HepG2 (cell line): ENCODE results near the gene KIF26B.

Experiments used
- EP300 ChIP-seq, 3 experiments: sonication (generic) in 1 of 3; formaldehyde crosslinking in 1 of 3; IDR thresholded peaks; 2 replicates each; pipeline versions ENCODE4 v1.5.1 to v1.6.1; 2011 to 2020; ENCODE audit warnings: low read depth in 2 of 3, low read length in 2 of 3, borderline replicate concordance in 1 of 3, improper control_type of control experiment in 1 of 3, mild to moderate bottlenecking in 1 of 3, missing genetic modification reagents in 1 of 3, moderate library complexity in 1 of 3
- EZH2 ChIP-seq: conservative IDR thresholded peaks from 2 replicates; pipeline ENCODE4 v1.6.1; 2012; ENCODE audit warnings: mild to moderate bottlenecking, low read depth, low read length, moderate library complexity
- HMGXB4 ChIP-seq, 2 experiments: sonication (generic) in 1 of 2; formaldehyde crosslinking in 1 of 2; IDR thresholded peaks; 2 replicates each; pipeline versions ENCODE4 v1.4.0 to v1.6.1; 2018 to 2020; ENCODE audit warnings: missing genetic modification reagents in 2 of 2, borderline replicate concordance in 1 of 2, low read depth in 1 of 2, mild to moderate bottlenecking in 1 of 2, missing biosample characterization in 1 of 2
- SOX6 ChIP-seq, 2 experiments: fragments of 450-650 bp in 1 of 2; sonication (generic) in 1 of 2; formaldehyde crosslinking in 1 of 2; IDR thresholded peaks; 2 replicates each; pipeline versions ENCODE4 v1.4.0 to v1.6.1; 2017 to 2020; ENCODE audit warnings: antibody characterized with exemption in 1 of 2, mild to moderate bottlenecking in 1 of 2, missing genetic modification reagents in 1 of 2
- XRCC5 ChIP-seq: fragments of 200-400 bp; formaldehyde crosslinking; optimal IDR thresholded peaks from 2 replicates; pipeline ENCODE3; 2017; ENCODE audit warnings: mild to moderate bottlenecking, low read length
- ZBED4 ChIP-seq: sonication (generic); formaldehyde crosslinking; IDR thresholded peaks from 2 replicates; pipeline ENCODE4 v1.4.0; 2020; ENCODE audit warnings: missing genetic modification reagents, borderline replicate concordance
- ZBTB26 ChIP-seq: IDR thresholded peaks from 2 replicates; pipeline ENCODE4 v1.6.1; 2016; ENCODE audit warnings: missing compliant biosample characterization, missing genetic modification reagents, borderline replicate concordance
- ZBTB8A ChIP-seq: sonication (generic); formaldehyde crosslinking; IDR thresholded peaks from 2 replicates; pipeline ENCODE4 v1.4.0; 2020; ENCODE audit warnings: mild to moderate bottlenecking, low read depth, missing genetic modification reagents, borderline replicate concordance
- ZNF224 ChIP-seq: sonication (generic); formaldehyde crosslinking; IDR thresholded peaks from 2 replicates; pipeline ENCODE4 v1.5.0; 2020; ENCODE audit warnings: mild to moderate bottlenecking, missing genetic modification reagents
- ZNF512B ChIP-seq: sonication (generic); formaldehyde crosslinking; IDR thresholded peaks from 2 replicates; pipeline ENCODE4 v1.5.1; 2020; ENCODE audit warnings: missing genetic modification reagents, mild to moderate bottlenecking, borderline replicate concordance
- ZNF768 ChIP-seq: sonication (generic); formaldehyde crosslinking; IDR thresholded peaks from 2 replicates; pipeline ENCODE4 v1.4.0; 2020; ENCODE audit warnings: missing genetic modification reagents
- ZNF770 ChIP-seq: sonication (generic); formaldehyde crosslinking; IDR thresholded peaks from 2 replicates; pipeline ENCODE4 v1.5.0; 2020; ENCODE audit warnings: mild to moderate bottlenecking, missing genetic modification reagents
- ZZZ3 ChIP-seq: sonication (generic); formaldehyde crosslinking; IDR thresholded peaks from 2 replicates; pipeline ENCODE4 v1.4.0; 2020; ENCODE audit warnings: missing genetic modification reagents, mild to moderate bottlenecking, borderline replicate concordance

- no peak for TF ChIP-seq ZNF770 (CRISPR knock-in tag)
- TF ChIP-seq ZNF768 (CRISPR knock-in tag): no peak
- no peak for TF ChIP-seq SOX6 (IDR thresholded peaks at IDR 0.05)
- TF ChIP-seq SOX6 (CRISPR knock-in tag; IDR thresholded peaks at IDR 0.05): no peak
- TF ChIP-seq EP300 (IDR thresholded peaks at IDR 0.05; ENCODE audit: low read depth in 2 of 2, low read length in 2 of 2): no peak
- no peak for TF ChIP-seq EP300 (CRISPR knock-in tag; IDR thresholded peaks at IDR 0.05; ENCODE audit: borderline replicate concordance)
- TF ChIP-seq HMGXB4 (CRISPR knock-in tag; IDR thresholded peaks at IDR 0.05; ENCODE audit: borderline replicate concordance in 1 of 2, low read depth in 1 of 2): no peak
- no peak for TF ChIP-seq ZNF512B (CRISPR knock-in tag)
- no peak for TF ChIP-seq XRCC5
- TF ChIP-seq ZBTB8A (CRISPR knock-in tag): no peak
- no peak for TF ChIP-seq ZBTB26 (CRISPR knock-in tag)
- TF ChIP-seq ZNF224 (CRISPR knock-in tag): no peak
- TF ChIP-seq ZBED4 (CRISPR knock-in tag): no peak
- TF ChIP-seq EZH2: no peak
- no peak for TF ChIP-seq ZZZ3
These were observed 444.8 kb downstream of the KIF26B start for GRCh38 chr1:245599371-245600174.
